Measurements from ENCODE around the gene FTO. TPM values are rescaled to one million over a fixed set of nuclear protein-coding genes. Genes with fewer than 3 reads are reported as not detected.

FTO gene
- total and polyA plus RNA-seq, 2 of the 8 experiments (the other 6 are each of a cell fraction or from before 2014, with no cell fraction given) = 34.5 to 59.8 TPM

DNA sequence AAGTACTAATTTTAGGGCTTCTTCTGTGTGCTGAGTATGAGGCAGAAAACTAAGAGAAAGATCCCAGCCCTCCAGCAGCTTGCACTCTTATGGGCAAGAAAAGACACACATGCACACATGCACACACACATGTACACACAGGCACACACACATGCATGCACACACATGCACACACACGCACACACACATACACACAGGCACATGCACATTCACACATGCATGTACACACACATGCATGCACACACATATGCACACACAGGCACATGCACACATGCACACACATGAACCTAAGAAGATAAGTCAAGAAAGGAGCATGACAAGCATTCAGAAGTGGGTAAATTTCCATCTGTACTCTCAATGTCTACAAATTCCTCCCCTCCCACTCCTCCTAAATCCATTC is 452.4 kb downstream of the FTO start:
- WGBS, 2 experiments (ENCODE audit: extremely low coverage in 1 of 2, insufficient coverage in 1 of 2, insufficient read length in 1 of 2, insufficient replicate concordance in 2 of 2, low coverage in 1 of 2, low lambda C conversion rate in 2 of 2, missing lambda C conversion rate in 1 of 2) = 93% methylated on average over 1 of the region's 1 CpG; no CpG with 5 or more reads in 1 of the 2 experiments

More for the DNA sequence above, 452.4 kb downstream of the FTO start:
- Histone ChIP-seq H4K5ac (ENCODE audit: insufficient read length, low read depth, low read length) (no peak overlapping the region), H4K91ac (replicated peaks; ENCODE audit: insufficient read length, low read length) (no peak overlapping the region), H3K4ac (replicated peaks; ENCODE audit: insufficient read length, low read depth, low read length) (no peak overlapping the region), H4K20me1 (replicated peaks in 1 of 2; ENCODE audit: control insufficient read depth in 1 of 2, insufficient read depth in 2 of 2, low read length in 2 of 2) (no peaks in the 10 kb centered on the region), H3K23ac (ENCODE audit: insufficient read length) (no peak overlapping the region), H3K27me3 (replicated peaks in 1 of 4; ENCODE audit: control insufficient read depth in 3 of 4, extremely low read depth in 1 of 4, insufficient read depth in 3 of 4, low read length in 3 of 4) (no peaks in the 10 kb centered on the region), H2AK5ac (ENCODE audit: low read depth, low read length) (peak overlapping the region; percentile 82; the same call in 1 of the 2 replicates), H2BK5ac (ENCODE audit: low read depth, low read length) (no peak overlapping the region), H2BK20ac (ENCODE audit: low read length) (no peak overlapping the region), H3K4me3 (ENCODE audit: extremely low read depth in 1 of 4, insufficient read depth in 2 of 4, low read depth in 3 of 4, low read length in 4 of 4) (no peak overlapping the region), H3K9ac (replicated peaks in 1 of 4; ENCODE audit: extremely low read depth in 1 of 4, low read depth in 3 of 4, low read length in 3 of 4) (no peak overlapping the region), H2BK120ac (replicated peaks; ENCODE audit: low read depth, low read length) (no peak overlapping the region), H3K4me1 (replicated peaks in 1 of 4; ENCODE audit: control insufficient read depth in 3 of 4, insufficient read depth in 4 of 4, low read length in 3 of 4) (peaks cover 0 to 8% (median 6%) of the 10 kb centered on the region in 4 experiments; a peak in 2 of 7 replicates), H3K4me2 (ENCODE audit: insufficient read depth in 1 of 2, low read depth in 2 of 2, low read length in 2 of 2) (no peak overlapping the region), H3K27ac (ENCODE audit: low read depth, low read length) (no peak overlapping the region), H2AFZ (ENCODE audit: low read length) (no peak overlapping the region), H3K18ac (ENCODE audit: extremely low read depth, low read length) (no peak overlapping the region), H3K56ac (replicated peaks; ENCODE audit: insufficient read length, low read depth, low read length) (no peak overlapping the region), H3K14ac (ENCODE audit: insufficient read length) (no peak overlapping the region), H2BK15ac (ENCODE audit: low read length) (no peak overlapping the region), H3K79me2 (ENCODE audit: control insufficient read depth in 1 of 2, insufficient read depth in 2 of 2, low read length in 2 of 2) (no peaks in the 10 kb centered on the region), H3K36me3 (ENCODE audit: control insufficient read depth in 2 of 4, insufficient read depth in 4 of 4, low read length in 3 of 4) (no peaks in the 10 kb centered on the region), H3K9me3 (ENCODE audit: insufficient read depth in 2 of 2, low read depth in 1 of 2, low read length in 1 of 2) (no peaks in the 10 kb centered on the region), H4K8ac (ENCODE audit: extremely low read depth, insufficient read depth, low read length) (no peak overlapping the region), H2BK12ac (ENCODE audit: low read depth, low read length) (no peak overlapping the region), H3K79me1 (ENCODE audit: low read depth, low read length) (no peaks in the 10 kb centered on the region), H3K23me2 (ENCODE audit: low read depth, low read length) (peaks cover 4% of the 10 kb centered on the region; the same call in 1 of the 2 replicates)
- no peak for FAIRE-seq
- no peak for TF ChIP-seq SRF (IDR thresholded peaks at IDR 0.05; ENCODE audit: low read depth, low read length)
- no peak for TF ChIP-seq POLR2A (IDR thresholded peaks at IDR 0.05; ENCODE audit: control extremely low read depth in 1 of 2, low read depth in 2 of 2, low read length in 2 of 2)
- no peak for TF ChIP-seq BACH1 (IDR thresholded peaks at IDR 0.05; ENCODE audit: low read length)
- no peak for TF ChIP-seq BRCA1 (IDR thresholded peaks at IDR 0.05; ENCODE audit: low read depth, low read length)
- TF ChIP-seq CTBP2 (IDR thresholded peaks at IDR 0.05; ENCODE audit: borderline replicate concordance, insufficient read depth, insufficient read length, low read length) = no peak
- TF ChIP-seq EZH2 (IDR thresholded peaks at IDR 0.05; ENCODE audit: low read depth, low read length, severe bottlenecking) = no peak
- no peak for TF ChIP-seq PHF8 (conservative IDR thresholded peaks at IDR 0.05; ENCODE audit: low read depth, low read length)
- TF ChIP-seq, protein P1, sequence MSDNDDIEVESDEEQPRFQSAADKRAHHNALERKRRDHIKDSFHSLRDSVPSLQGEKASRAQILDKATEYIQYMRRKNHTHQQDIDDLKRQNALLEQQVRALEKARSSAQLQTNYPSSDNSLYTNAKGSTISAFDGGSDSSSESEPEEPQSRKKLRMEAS (IDR thresholded peaks at IDR 0.05) = no peak
- TF ChIP-seq HDAC6 (IDR thresholded peaks at IDR 0.05; ENCODE audit: low read depth, low read length) = no peak
- TF ChIP-seq CBX5 (IDR thresholded peaks at IDR 0.05; ENCODE audit: low read depth, low read length) = no peak
- TF ChIP-seq, protein P2, sequence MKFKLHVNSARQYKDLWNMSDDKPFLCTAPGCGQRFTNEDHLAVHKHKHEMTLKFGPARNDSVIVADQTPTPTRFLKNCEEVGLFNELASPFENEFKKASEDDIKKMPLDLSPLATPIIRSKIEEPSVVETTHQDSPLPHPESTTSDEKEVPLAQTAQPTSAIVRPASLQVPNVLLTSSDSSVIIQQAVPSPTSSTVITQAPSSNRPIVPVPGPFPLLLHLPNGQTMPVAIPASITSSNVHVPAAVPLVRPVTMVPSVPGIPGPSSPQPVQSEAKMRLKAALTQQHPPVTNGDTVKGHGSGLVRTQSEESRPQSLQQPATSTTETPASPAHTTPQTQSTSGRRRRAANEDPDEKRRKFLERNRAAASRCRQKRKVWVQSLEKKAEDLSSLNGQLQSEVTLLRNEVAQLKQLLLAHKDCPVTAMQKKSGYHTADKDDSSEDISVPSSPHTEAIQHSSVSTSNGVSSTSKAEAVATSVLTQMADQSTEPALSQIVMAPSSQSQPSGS (IDR thresholded peaks at IDR 0.05; ENCODE audit: low read length) = no peak
- ChIA-PET CTCF (ENCODE audit: partially characterized antibody) (no interaction called here), POLR2A (ENCODE audit: partially characterized antibody) (no interaction called here)
- no peak for DNase-seq (ENCODE audit: low read depth in 1 of 2, low spot score in 2 of 2)

Data from H1 (cell line).